CD14-positive monocyte (primary cell): Measurements from ENCODE around the gene PDE11A. TPM values are rescaled to one million over a fixed set of nuclear protein-coding genes. Genes with fewer than 3 reads are reported as not detected.
"Not testable (repeated sequence)": the region's sequence is repeated elsewhere in the genome, so short reads cannot be mapped to it uniquely, and the experiment has no call there.

Experiments
- DNase-seq, 3 donors: peaks; one replicate each; pipeline ENCODE4 v3.0.0-alpha.2; 2011 to 2022
- H2AFZ ChIP-seq: 2 replicates; pipeline ENCODE4 v1.6.0; 2012; ENCODE audit warnings: mild to moderate bottlenecking, low read depth, low read length, inconsistent platforms; ENCODE audit not compliant: insufficient read depth, poor library complexity, severe bottlenecking
- H3K27ac ChIP-seq, 2 donors: 1 replicate in 1 of 2; 2 replicates in 1 of 2; pipeline ENCODE4 v1.5.1; 2012 to 2013; ENCODE audit warnings: low read length in 2 of 2, control low read depth in 1 of 2, inconsistent platforms in 1 of 2, low read depth in 1 of 2, mild to moderate bottlenecking in 1 of 2
- H3K27me3 ChIP-seq, 2 donors: one replicate each; pipeline versions ENCODE4 v1.6.0 to v1.6.1; 2011 to 2013; ENCODE audit warnings: low read length in 2 of 2; ENCODE audit not compliant: control insufficient read depth in 2 of 2, insufficient read depth in 2 of 2
- H3K36me3 ChIP-seq, 2 donors: replicated peaks in 1 of 2; 1 replicate in 1 of 2; 2 replicates in 1 of 2; pipeline versions ENCODE4 v1.5.1 to v1.6.1; 2012 to 2013; ENCODE audit warnings: low read length in 2 of 2, control low read depth in 1 of 2, inconsistent platforms in 1 of 2, mild to moderate bottlenecking in 1 of 2; ENCODE audit not compliant: insufficient read depth in 2 of 2, control insufficient read depth in 1 of 2
- H3K4me1 ChIP-seq, 2 donors: 1 replicate in 1 of 2; 2 replicates in 1 of 2; pipeline versions ENCODE4 v1.5.1 to v1.6.1; 2012 to 2013; ENCODE audit warnings: low read length in 2 of 2, control low read depth in 1 of 2, inconsistent platforms in 1 of 2, mild to moderate bottlenecking in 1 of 2, moderate library complexity in 1 of 2; ENCODE audit not compliant: insufficient read depth in 2 of 2, control insufficient read depth in 1 of 2
- H3K4me2 ChIP-seq: replicated peaks from 2 replicates; pipeline ENCODE3; 2012; ENCODE audit warnings: low read length, moderate library complexity, mild to moderate bottlenecking; ENCODE audit not compliant: poor library complexity, severe bottlenecking; ENCODE audit errors: extremely low read depth
- H3K4me3 ChIP-seq, 3 experiments: fragments of 200-600 bp in 1 of 3; sonication (generic) in 1 of 3; replicated peaks in 1 of 3; 1 replicate in 2 of 3; 2 replicates in 1 of 3; pipeline ENCODE4 v1.5.1; 2011 to 2013; ENCODE audit warnings: low read length in 3 of 3, mild to moderate bottlenecking in 3 of 3, control low read depth in 2 of 3, low read depth in 2 of 3, inconsistent platforms in 1 of 3, moderate library complexity in 1 of 3
- H3K79me2 ChIP-seq: 2 replicates; pipeline ENCODE4 v1.6.0; 2012; ENCODE audit warnings: mild to moderate bottlenecking, control low read depth, inconsistent platforms, low read length, moderate library complexity; ENCODE audit not compliant: insufficient read depth
- H3K9ac ChIP-seq: 2 replicates; pipeline ENCODE4 v1.6.0; 2017; ENCODE audit warnings: low read length, mild to moderate bottlenecking; ENCODE audit not compliant: insufficient read depth, poor library complexity, severe bottlenecking
- H3K9me3 ChIP-seq, 2 donors: replicated peaks in 1 of 2; 1 replicate in 1 of 2; 2 replicates in 1 of 2; pipeline versions ENCODE4 v1.5.1 to v1.6.1; 2012 to 2013; ENCODE audit warnings: low read length in 2 of 2, control low read depth in 1 of 2; ENCODE audit not compliant: control insufficient read depth in 1 of 2, insufficient read depth in 1 of 2
- H4K20me1 ChIP-seq: 2 replicates; pipeline ENCODE4 v1.6.0; 2012; ENCODE audit warnings: mild to moderate bottlenecking, low read length, control low read depth, moderate library complexity; ENCODE audit not compliant: insufficient read depth
- H3K27ac Mint-ChIP-seq, 7 donors: one replicate each; pipeline ENCODE4 v1.8.0; 2020; ENCODE audit warnings: mild to moderate bottlenecking in 7 of 7, mixed read lengths in 7 of 7, moderate library complexity in 6 of 7, inconsistent platforms in 2 of 7
- H3K27me3 Mint-ChIP-seq, 3 donors: one replicate each; pipeline ENCODE4 v1.8.0; 2021 to 2022; ENCODE audit warnings: low read depth in 3 of 3, mild to moderate bottlenecking in 3 of 3, mixed read lengths in 3 of 3, moderate library complexity in 3 of 3, inconsistent platforms in 1 of 3
- H3K36me3 Mint-ChIP-seq, 2 donors: one replicate each; pipeline ENCODE4 v1.8.0; 2020; ENCODE audit warnings: mixed read lengths in 2 of 2, inconsistent platforms in 1 of 2, mild to moderate bottlenecking in 1 of 2
- H3K4me1 Mint-ChIP-seq: one replicate; pipeline ENCODE4 v1.8.0; 2020; ENCODE audit warnings: mild to moderate bottlenecking, mixed read lengths
- H3K4me3 Mint-ChIP-seq, 2 donors: one replicate each; pipeline ENCODE4 v1.8.0; 2020; ENCODE audit warnings: mild to moderate bottlenecking in 2 of 2, mixed read lengths in 2 of 2, moderate library complexity in 1 of 2
- H3K9me3 Mint-ChIP-seq, 7 donors: one replicate each; pipeline ENCODE4 v1.8.0; 2020 to 2022; ENCODE audit warnings: mixed read lengths in 7 of 7, mild to moderate bottlenecking in 6 of 7, moderate library complexity in 6 of 7, inconsistent platforms in 2 of 7
- WGBS: methylation state at CpG from one replicate; pipeline ENCODE4 v1.1.5; 2013; ENCODE audit warnings: missing lambda C conversion rate; ENCODE audit not compliant: insufficient coverage; 5-methylcytosine and 5-hydroxymethylcytosine counted together
- intact Hi-C, 2 donors: fragments of 100-400 bp; cut with micrococcal nuclease; formaldehyde crosslinking; loops; one replicate each; pipeline versions ENCODE4 v1.15.0 to v1.15.1; 2023
- polyA plus RNA-seq, 3 donors: library from polyadenylated mRNA; depleted of rRNA in 1 of 3; unstranded in 2 of 3; stranded (reverse) in 1 of 3; fragments of 300-500 nt in 2 of 3; fragments of >200 nt in 1 of 3; fragmentation: Illumina TruSeq in 2 of 3; gene quantifications; 1 replicate in 2 of 3; 2 replicates in 1 of 3; pipeline ENCODE4 v1.2.3, GENCODE V29; 2012 to 2021
- TF ChIP-seq, protein P1 (sequence below): fragments of 200-600 bp; IDR thresholded peaks from one replicate; pipeline ENCODE4 v1.8.0; 2022; ENCODE audit warnings: antibody characterized with exemption, mild to moderate bottlenecking

The PDE11A gene
- polyA plus RNA-seq, 3 donors, result not detected

- Mint-ChIP-seq H3K9me3 (peaks cover 0 to 7% (median 4%) of the 10 kb centered on the region in 7 donors), H3K36me3 (no peaks in the 10 kb centered on the region), H3K4me1 (no peaks in the 10 kb centered on the region), H3K4me3 (no peak overlapping the region), H3K27ac (no peak overlapping the region), H3K27me3 (peaks cover 0 to 2% (median 1%) of the 10 kb centered on the region in 3 donors)
- Histone ChIP-seq H2AFZ (no peak overlapping the region), H3K9ac (no peak overlapping the region), H3K36me3 (no peaks in the 10 kb centered on the region), H3K4me1 (no peaks in the 10 kb centered on the region), H3K27ac (no peak overlapping the region), H3K9me3 (no peaks in the 10 kb centered on the region), H3K27me3 (no peaks in the 10 kb centered on the region), H3K4me3 (no peak overlapping the region), H3K79me2 (no peaks in the 10 kb centered on the region), H4K20me1 (no peaks in the 10 kb centered on the region), H3K4me2 (no peak overlapping the region)
- TF ChIP-seq, protein P1, sequence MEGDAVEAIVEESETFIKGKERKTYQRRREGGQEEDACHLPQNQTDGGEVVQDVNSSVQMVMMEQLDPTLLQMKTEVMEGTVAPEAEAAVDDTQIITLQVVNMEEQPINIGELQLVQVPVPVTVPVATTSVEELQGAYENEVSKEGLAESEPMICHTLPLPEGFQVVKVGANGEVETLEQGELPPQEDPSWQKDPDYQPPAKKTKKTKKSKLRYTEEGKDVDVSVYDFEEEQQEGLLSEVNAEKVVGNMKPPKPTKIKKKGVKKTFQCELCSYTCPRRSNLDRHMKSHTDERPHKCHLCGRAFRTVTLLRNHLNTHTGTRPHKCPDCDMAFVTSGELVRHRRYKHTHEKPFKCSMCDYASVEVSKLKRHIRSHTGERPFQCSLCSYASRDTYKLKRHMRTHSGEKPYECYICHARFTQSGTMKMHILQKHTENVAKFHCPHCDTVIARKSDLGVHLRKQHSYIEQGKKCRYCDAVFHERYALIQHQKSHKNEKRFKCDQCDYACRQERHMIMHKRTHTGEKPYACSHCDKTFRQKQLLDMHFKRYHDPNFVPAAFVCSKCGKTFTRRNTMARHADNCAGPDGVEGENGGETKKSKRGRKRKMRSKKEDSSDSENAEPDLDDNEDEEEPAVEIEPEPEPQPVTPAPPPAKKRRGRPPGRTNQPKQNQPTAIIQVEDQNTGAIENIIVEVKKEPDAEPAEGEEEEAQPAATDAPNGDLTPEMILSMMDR, result no peak
- WGBS, result no CpG with 5 or more reads among the region's 2 CpGs
- DNase-seq, result no peak
- intact Hi-C loops, result no loop called here
Measured at GRCh38 chr2:177843188-177843587, 229.4 kb downstream of the PDE11A start.

DNA sequence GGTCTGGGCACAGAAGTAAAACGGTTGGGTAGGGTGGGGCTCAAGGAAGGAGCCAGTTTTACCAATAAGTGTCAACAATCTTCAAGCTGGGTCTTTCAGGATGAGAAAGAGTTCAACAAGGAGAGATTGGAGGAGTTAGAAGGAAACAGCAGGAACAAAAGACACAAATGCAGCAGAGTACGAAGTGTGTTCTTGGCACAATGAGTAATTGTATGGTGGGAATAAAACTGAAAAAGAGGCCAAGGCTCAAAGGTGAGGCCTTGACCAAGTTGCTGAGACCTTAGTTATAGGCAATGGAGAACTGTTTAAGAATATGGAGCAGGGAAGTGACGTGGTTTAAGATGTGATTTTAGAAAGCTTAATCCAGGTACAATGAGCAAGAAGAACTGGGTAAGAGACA is 230.3 kb downstream of the PDE11A start:
- DNase-seq, result no peak
- no peak overlapping the region for H2AFZ ChIP-seq
- H3K27me3 ChIP-seq, result no peaks in the 10 kb centered on the region
- H3K4me2 ChIP-seq, result no peak overlapping the region
- H3K36me3 ChIP-seq, result no peaks in the 10 kb centered on the region
- H3K9me3 ChIP-seq, result no peaks in the 10 kb centered on the region
- no peaks in the 10 kb centered on the region for H4K20me1 ChIP-seq
- no peaks in the 10 kb centered on the region for H3K79me2 ChIP-seq
- Mint-ChIP-seq H3K4me1 (no peaks in the 10 kb centered on the region), H3K27me3 (peaks cover 0 to 2% (median 1%) of the 10 kb centered on the region in 3 donors), H3K36me3 (no peaks in the 10 kb centered on the region), H3K4me3 (no peak overlapping the region), H3K27ac (no peak overlapping the region), H3K9me3 (peaks cover 0 to 7% (median 4%) of the 10 kb centered on the region in 7 donors)
- WGBS, result 82% methylated on average over 3 of the region's 3 CpGs
- TF ChIP-seq, protein P1, result no peak
- H3K4me3 ChIP-seq, result no peak overlapping the region
- H3K4me1 ChIP-seq, result no peaks in the 10 kb centered on the region
- intact Hi-C loops, result no loop called here
- no peak overlapping the region for H3K27ac ChIP-seq
- H3K9ac ChIP-seq, result no peak overlapping the region

DNA sequence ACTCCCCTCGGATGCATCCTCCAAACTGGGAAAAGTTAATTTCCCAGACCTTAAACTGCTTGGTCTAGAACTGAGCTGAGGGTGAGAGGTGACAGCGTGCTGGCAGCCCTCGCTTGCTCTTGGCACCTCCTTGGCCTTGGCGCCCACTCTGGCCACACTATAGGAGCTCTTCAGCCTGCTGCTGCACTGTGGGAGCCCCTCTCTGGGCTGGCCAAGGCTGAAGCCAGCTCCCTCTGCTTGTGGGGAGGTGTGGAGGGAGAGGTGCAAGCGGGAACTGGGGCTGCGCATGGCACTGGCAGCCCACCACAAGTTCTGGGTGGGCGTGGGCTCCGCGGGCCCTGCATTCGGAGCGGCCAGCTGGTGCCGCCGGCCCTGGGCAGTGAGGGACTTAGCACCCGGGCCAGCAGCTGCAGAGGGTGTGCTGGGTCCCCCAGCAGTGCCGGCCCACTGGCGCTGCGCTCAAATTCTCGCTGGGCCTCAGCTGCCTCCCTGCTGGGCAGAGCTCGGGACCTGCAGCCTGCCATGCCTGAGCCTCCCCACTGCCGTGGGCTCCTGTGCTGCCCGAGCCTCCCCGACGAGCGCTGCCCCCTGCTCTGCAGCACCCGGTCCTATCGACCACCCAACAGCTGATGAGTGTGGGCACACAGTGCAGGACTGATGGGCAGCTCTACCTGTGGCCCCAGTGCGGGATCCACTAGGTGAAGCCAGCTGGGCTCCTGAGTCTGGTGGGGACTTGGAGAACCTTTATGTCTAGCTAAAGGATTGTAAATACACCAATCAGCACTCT is 237.0 kb downstream of the PDE11A start:
- DNase-seq, H3K27me3 ChIP-seq, H3K27me3 Mint-ChIP-seq, H3K4me3 ChIP-seq, H3K36me3 ChIP-seq, intact Hi-C loops, H3K36me3 Mint-ChIP-seq, H3K79me2 ChIP-seq, H3K27ac Mint-ChIP-seq, H3K4me1 Mint-ChIP-seq, H4K20me1 ChIP-seq, H3K4me3 Mint-ChIP-seq, H3K4me1 ChIP-seq, H3K9ac ChIP-seq, H3K4me2 ChIP-seq, H3K27ac ChIP-seq, H2AFZ ChIP-seq: not testable (repeated sequence)
- H3K9me3 ChIP-seq, result peaks cover 20 to 30% of the 10 kb centered on the region in 2 donors
- peaks cover 9 to 29% (median 18%) of the 10 kb centered on the region in 7 donors for H3K9me3 Mint-ChIP-seq
- 95% methylated on average over 20 of the region's 27 CpGs for WGBS
